ENCODE results near the gene TMEM175. TPM values are rescaled to one million over a fixed set of nuclear protein-coding genes. Genes with fewer than 3 reads are reported as not detected.

TMEM175 gene
- total RNA-seq, 1 donor = 13.8 TPM

- H3K4me3 ChIP-seq (ENCODE audit: low read depth, low read length) = no peak overlapping the region
- no peak for TF ChIP-seq CTCF (IDR thresholded peaks at IDR 0.05; ENCODE audit: insufficient read depth, low read length)
Observed at GRCh38 chr4:903066-904046, 28.9 kb upstream of the TMEM175 start.

GRCh38 chr4:905485-906338 is 26.5 kb upstream of the TMEM175 start:
- H3K4me3 ChIP-seq (ENCODE audit: low read depth, low read length) = no peak overlapping the region
- no peak for TF ChIP-seq CTCF (IDR thresholded peaks at IDR 0.05; ENCODE audit: insufficient read depth, low read length)
- DNase-seq (ENCODE audit: low read depth) = no peak

More at GRCh38 chr4:903066-904046, 28.9 kb upstream of the TMEM175 start:
- DNase-seq (ENCODE audit: low read depth) = no peak

- DNase-seq (ENCODE audit: low read depth) = no peak
- no peak for TF ChIP-seq CTCF (IDR thresholded peaks at IDR 0.05; ENCODE audit: insufficient read depth, low read length)
- H3K4me3 ChIP-seq (ENCODE audit: low read depth, low read length) = no peak overlapping the region
Observed at GRCh38 chr4:906339-907102, 25.7 kb upstream of the TMEM175 start.

- no peak for DNase-seq (ENCODE audit: low read depth)
- TF ChIP-seq CTCF (IDR thresholded peaks at IDR 0.05; ENCODE audit: insufficient read depth, low read length) = no peak
- H3K4me3 ChIP-seq (ENCODE audit: low read depth, low read length) = no peak overlapping the region
Observed at GRCh38 chr4:907103-907400, 25.2 kb upstream of the TMEM175 start.

- DNase-seq (ENCODE audit: low read depth) = no peak
- no peak overlapping the region for H3K4me3 ChIP-seq (ENCODE audit: low read depth, low read length)
- TF ChIP-seq CTCF (IDR thresholded peaks at IDR 0.05; ENCODE audit: insufficient read depth, low read length) = no peak
Observed at GRCh38 chr4:907691-908425, 24.4 kb upstream of the TMEM175 start.

- TF ChIP-seq CTCF (IDR thresholded peaks at IDR 0.05; ENCODE audit: insufficient read depth, low read length) = no peak
- DNase-seq (ENCODE audit: low read depth) = no peak
- no peak overlapping the region for H3K4me3 ChIP-seq (ENCODE audit: low read depth, low read length)
Observed at GRCh38 chr4:909131-909571, 23.1 kb upstream of the TMEM175 start.

Data from fibroblast of the aortic adventitia (primary cell).